ENCODE data around the gene HAAO.

- TF ChIP-seq CTCF (IDR thresholded peaks at IDR 0.05) (no peak), POLR2A (IDR thresholded peaks at IDR 0.05) (no peak)
Observed at GRCh38 chr2:42768706-42769256, 23.6 kb downstream of the HAAO start.

Data from Peyer's patch (tissue), 4 donors.